GM23338 (cell line): ENCODE data around the gene CROCC2. TPM values are rescaled to one million over a fixed set of nuclear protein-coding genes. Genes with fewer than 3 reads are reported as not detected.

ENCODE experiments used
- ATAC-seq: fragments of 200-7000 bp; cut with Tn5 transposase; 3 replicates; pipeline ENCODE4 v1.9.1; 2020
- DNase-seq: peaks from one replicate; pipeline ENCODE4 v3.0.0-alpha.2; 2015; ENCODE audit warnings: low spot score
- H2AFZ ChIP-seq: fragments of 200-600 bp; sonication (generic); 2 replicates; pipeline ENCODE4 v1.8.0; 2016; ENCODE audit warnings: antibody characterized with exemption, mild to moderate bottlenecking, moderate library complexity
- H3F3A ChIP-seq: fragments of 200-600 bp; sonication (generic); replicated peaks from 2 replicates; pipeline ENCODE4 v1.8.0; 2017; ENCODE audit warnings: antibody characterized with exemption, mixed run types, low read depth
- H3K27ac ChIP-seq: fragments of 200-600 bp; sonication (generic); 2 replicates; pipeline ENCODE4 v1.6.1; 2016; ENCODE audit warnings: low read depth
- H3K27me3 ChIP-seq: fragments of 200-600 bp; sonication (generic); 2 replicates; pipeline ENCODE4 v1.8.0; 2016; ENCODE audit warnings: mild to moderate bottlenecking, mixed run types, moderate library complexity; ENCODE audit not compliant: insufficient read depth
- H3K36me3 ChIP-seq: fragments of 200-600 bp; sonication (generic); 2 replicates; pipeline ENCODE4 v1.8.0; 2016; ENCODE audit warnings: mild to moderate bottlenecking; ENCODE audit not compliant: insufficient read depth
- H3K4me1 ChIP-seq: fragments of 200-600 bp; sonication (generic); 2 replicates; pipeline ENCODE4 v1.8.0; 2016; ENCODE audit warnings: mild to moderate bottlenecking, moderate library complexity; ENCODE audit not compliant: insufficient read depth
- H3K4me2 ChIP-seq: fragments of 200-600 bp; sonication (generic); 2 replicates; pipeline ENCODE4 v1.7.1; 2017; ENCODE audit warnings: mixed run types
- H3K4me3 ChIP-seq: fragments of 200-600 bp; sonication (generic); 2 replicates; pipeline ENCODE4 v1.6.1; 2016; ENCODE audit warnings: mixed run types
- H3K79me2 ChIP-seq: fragments of 200-600 bp; sonication (generic); replicated peaks from 2 replicates; pipeline ENCODE4 v1.8.0; 2017; ENCODE audit warnings: mild to moderate bottlenecking; ENCODE audit not compliant: insufficient read depth
- H3K9me2 ChIP-seq: fragments of 200-600 bp; sonication (generic); 2 replicates; pipeline ENCODE4 v1.8.0; 2017; ENCODE audit not compliant: insufficient read depth
- H4K20me1 ChIP-seq: fragments of 200-600 bp; sonication (generic); replicated peaks from 2 replicates; pipeline ENCODE4 v1.8.0; 2017; ENCODE audit warnings: mild to moderate bottlenecking; ENCODE audit not compliant: insufficient read depth
- H3K27ac Mint-ChIP-seq: 2 replicates; pipeline ENCODE4 v1.8.0; 2020; ENCODE audit warnings: inconsistent platforms, mild to moderate bottlenecking, moderate library complexity, mixed read lengths
- H3K27me3 Mint-ChIP-seq: 3 replicates; pipeline ENCODE4 v1.8.0; 2022; ENCODE audit warnings: low read depth, mild to moderate bottlenecking, moderate library complexity, mixed read lengths, inconsistent platforms; ENCODE audit not compliant: insufficient read depth, poor library complexity
- H3K36me3 Mint-ChIP-seq: 3 replicates; pipeline ENCODE4 v1.8.0; 2021; ENCODE audit warnings: low read depth, mild to moderate bottlenecking, inconsistent platforms, moderate library complexity, mixed read lengths
- H3K4me1 Mint-ChIP-seq: 3 replicates; pipeline ENCODE4 v1.8.0; 2020; ENCODE audit warnings: mild to moderate bottlenecking, inconsistent platforms, mixed read lengths
- H3K4me3 Mint-ChIP-seq: 3 replicates; pipeline ENCODE4 v1.8.0; 2021; ENCODE audit warnings: moderate library complexity, mild to moderate bottlenecking, inconsistent platforms, mixed read lengths
- H3K9me3 Mint-ChIP-seq: 3 replicates; pipeline ENCODE4 v1.8.0; 2020; ENCODE audit warnings: moderate library complexity, mild to moderate bottlenecking, inconsistent platforms, mixed read lengths
- CREB1 ChIP-seq: fragments of 250-450 bp; sonication (Bioruptor Pico); IDR thresholded peaks from 2 replicates; pipeline ENCODE4 v1.5.0; 2020; ENCODE audit warnings: low read depth, mild to moderate bottlenecking, moderate library complexity
- CTCF ChIP-seq, 2 experiments: fragments of 200-600 bp in 1 of 2; sonication (generic) in 1 of 2; conservative IDR thresholded peaks; 2 replicates each; pipeline versions ENCODE4 v1.5.1 to v1.6.1; 2016 to 2017; ENCODE audit warnings: antibody characterized with exemption in 2 of 2, low read depth in 2 of 2, mild to moderate bottlenecking in 2 of 2, moderate library complexity in 1 of 2
- ETS1 ChIP-seq: IDR thresholded peaks from 2 replicates; pipeline ENCODE4 v1.6.1; 2016; ENCODE audit warnings: antibody characterized with exemption
- EZH2 ChIP-seq: fragments of 200-600 bp; sonication (generic); IDR thresholded peaks from one replicate; pipeline ENCODE4 v1.8.0; 2017; ENCODE audit warnings: antibody characterized with exemption, mild to moderate bottlenecking, low read depth; ENCODE audit not compliant: unreplicated experiment
- REST ChIP-seq: IDR thresholded peaks from one replicate; pipeline ENCODE4 v1.6.1; 2018; ENCODE audit warnings: antibody characterized with exemption; ENCODE audit not compliant: unreplicated experiment
- STAT1 ChIP-seq: IDR thresholded peaks from one replicate; pipeline ENCODE4 v1.6.1; 2016; ENCODE audit warnings: antibody characterized with exemption; ENCODE audit not compliant: unreplicated experiment
- ZNF114 ChIP-seq: fragments of 250-450 bp; sonication (Bioruptor Pico); IDR thresholded peaks from 2 replicates; pipeline ENCODE4 v1.5.0; 2020; ENCODE audit warnings: mild to moderate bottlenecking, moderate library complexity
- ZNF331 ChIP-seq: fragments of 250-450 bp; sonication (Bioruptor Pico); IDR thresholded peaks from 2 replicates; pipeline ENCODE4 v1.5.0; 2020; ENCODE audit warnings: low read depth, mild to moderate bottlenecking, moderate library complexity
- ZNF462 ChIP-seq: fragments of 250-450 bp; sonication (Bioruptor Pico); IDR thresholded peaks from 2 replicates; pipeline ENCODE4 v1.5.0; 2020; ENCODE audit warnings: mild to moderate bottlenecking, moderate library complexity
- polyA plus RNA-seq: library from polyadenylated mRNA; unstranded; fragments of >200 nt; fragmentation: Nextera tagmentation; extraction: Ambion mirVana; gene quantifications from 2 replicates; pipeline ENCODE4 v1.2.1, GENCODE V29; 2016
- total RNA-seq: library from RNA; depleted of rRNA; stranded (reverse); fragments of >200 nt; shearing (Covaris generic); gene quantifications from 2 replicates; pipeline ENCODE4 v1.2.3, GENCODE V29; 2014

The CROCC2 gene
- total and polyA plus RNA-seq, 2 experiments from 2014 or later = not detected

- no peak for TF ChIP-seq ZNF331 (CRISPR knock-in tag)
- TF ChIP-seq REST = no peak
- TF ChIP-seq ZNF114 (CRISPR knock-in tag) = no peak
- TF ChIP-seq CTCF (conservative IDR thresholded peaks at IDR 0.05; ENCODE audit: low read depth in 2 of 2) = no peak
- no peak for TF ChIP-seq CREB1 (CRISPR knock-in tag)
- TF ChIP-seq EZH2 = no peak
These were observed 43.0 kb downstream of the CROCC2 start (continued) for GRCh38 chr2:240948905-240949790.

- Histone ChIP-seq H3K36me3 (no peaks in the 10 kb centered on the region), H3K27me3 (no peaks in the 10 kb centered on the region), H3F3A (no peaks in the 10 kb centered on the region), H3K9me2 (no peaks in the 10 kb centered on the region), H3K4me2 (no peak overlapping the region), H3K27ac (no peak overlapping the region), H4K20me1 (no peaks in the 10 kb centered on the region), H2AFZ (no peak overlapping the region), H3K79me2 (no peaks in the 10 kb centered on the region), H3K4me1 (no peaks in the 10 kb centered on the region), H3K4me3 (no peak overlapping the region)
- H3K4me3 Mint-ChIP-seq = no peak overlapping the region
- H3K9me3 Mint-ChIP-seq = no peaks in the 10 kb centered on the region
- no peaks in the 10 kb centered on the region for H3K36me3 Mint-ChIP-seq
- H3K27ac Mint-ChIP-seq = no peak overlapping the region
- H3K4me1 Mint-ChIP-seq = peaks cover 14% of the 10 kb centered on the region
- ATAC-seq (no peak), DNase-seq (no peak)
- H3K27me3 Mint-ChIP-seq = peaks cover 17% of the 10 kb centered on the region
- TF ChIP-seq ETS1 = no peak
- TF ChIP-seq EZH2 = no peak
- TF ChIP-seq STAT1 = no peak
- TF ChIP-seq ZNF462 (CRISPR knock-in tag) = no peak
These were observed 43.9 kb downstream of the CROCC2 start for GRCh38 chr2:240949791-240950705.
